GM20431 (cell line): ENCODE results near the gene TNPO1.
"Not testable (repeated sequence)": the region's sequence is repeated elsewhere in the genome, so short reads cannot be mapped to it uniquely, and the experiment has no call there.

Source experiments
- in situ Hi-C: fragments of 300-500 bp; cut with MseI, MboI; formaldehyde crosslinking; loops from one replicate; pipeline ENCODE4 v1.15.0; 2020; ENCODE audit warnings: low sequenced_read_pairs; ENCODE audit not compliant: unreplicated experiment

The TNPO1 gene

DNA sequence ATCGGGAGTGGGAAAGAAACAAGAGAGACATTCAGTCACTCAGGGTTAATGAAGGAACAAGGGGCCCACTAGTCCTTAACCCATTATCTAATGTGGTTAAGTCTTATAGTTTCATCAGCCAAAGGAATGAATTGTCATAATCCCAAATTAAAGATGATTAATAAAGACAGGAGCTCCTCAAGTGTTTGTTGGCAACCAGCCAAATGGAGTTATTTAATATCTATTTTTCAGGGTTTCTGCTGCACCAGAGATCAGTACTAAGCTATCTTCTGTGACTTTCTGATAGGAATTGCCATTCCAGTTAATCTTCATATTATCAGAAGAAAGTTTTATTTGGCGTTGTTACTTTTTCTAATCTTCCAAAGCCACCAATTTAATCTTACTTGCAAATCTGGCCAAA, 105.4 kb downstream of the TNPO1 start:
- in situ Hi-C loops = no loop called here

DNA sequence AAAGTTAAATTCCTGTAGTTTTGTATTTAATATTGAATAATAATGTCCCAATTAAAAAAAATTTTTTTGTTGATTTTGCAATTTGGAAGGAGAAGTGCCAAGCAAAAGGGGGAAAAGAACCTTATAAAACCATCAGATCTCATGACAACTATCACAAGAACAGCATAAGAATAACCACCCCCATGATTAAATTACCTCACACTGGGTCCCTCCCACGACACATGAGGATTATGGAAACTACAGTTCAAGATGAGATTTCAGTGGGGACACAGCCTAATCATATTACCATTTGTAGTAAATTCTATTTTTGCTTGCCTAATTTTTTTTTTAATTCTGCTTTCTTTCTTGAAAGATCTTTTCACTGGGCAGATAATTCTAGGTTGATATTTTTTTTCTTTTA, 106.0 kb downstream of the TNPO1 start:
- in situ Hi-C loops = no loop called here

DNA sequence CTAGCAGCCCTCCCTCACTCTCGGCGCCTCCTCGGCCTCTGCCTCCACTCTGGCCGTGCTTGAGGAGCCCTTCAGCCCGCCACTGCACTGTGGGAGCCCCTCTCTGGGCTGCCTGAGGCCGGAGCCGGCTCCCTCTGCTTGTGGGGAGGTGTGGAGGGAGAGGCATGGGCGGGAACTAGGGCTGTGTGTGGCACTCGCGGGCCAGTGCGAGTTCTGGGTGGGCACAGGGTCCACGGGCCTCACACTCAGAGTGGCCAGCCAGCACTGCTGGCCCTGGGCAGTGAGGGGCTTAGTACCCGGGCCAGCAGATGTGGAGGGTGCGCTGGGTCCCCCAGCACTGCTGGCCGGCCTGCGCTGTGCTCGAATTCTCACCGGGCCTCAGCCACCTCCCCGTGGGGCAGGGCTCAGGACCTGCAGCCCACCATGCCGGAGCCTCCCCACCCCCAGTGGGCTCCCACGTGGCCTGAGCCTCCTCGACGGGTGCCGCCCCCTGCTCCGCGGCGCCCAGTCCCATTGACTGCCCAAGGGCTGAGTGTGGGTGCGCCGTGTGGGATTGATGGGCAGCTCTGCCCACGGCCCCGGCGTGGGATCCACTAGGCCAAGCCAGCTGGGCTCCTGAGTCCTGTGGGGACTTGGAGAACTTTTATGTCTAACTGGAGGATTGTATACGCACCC, 109.0 kb downstream of the TNPO1 start:
- in situ Hi-C loops = no loop called here

DNA sequence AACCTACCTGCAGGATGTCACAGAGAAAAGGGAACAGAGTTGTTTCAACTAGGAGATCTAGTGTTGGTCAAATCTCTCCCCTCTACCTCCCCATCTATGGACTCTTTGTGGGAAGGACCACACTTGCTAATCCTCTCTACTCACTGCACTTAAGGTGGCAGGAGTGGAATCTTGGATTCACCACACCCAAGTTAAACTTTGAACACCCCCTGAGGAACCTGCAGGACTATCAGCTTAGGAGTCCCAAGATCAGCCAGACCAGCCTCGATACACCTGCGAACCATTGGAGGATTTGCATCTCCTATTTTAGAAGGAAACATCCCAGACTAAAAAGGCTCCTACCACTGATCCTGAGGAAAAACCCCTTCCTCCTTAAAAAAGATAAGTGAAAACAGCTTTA, 116.2 kb downstream of the TNPO1 start:
- in situ Hi-C loops = not testable (repeated sequence)

DNA sequence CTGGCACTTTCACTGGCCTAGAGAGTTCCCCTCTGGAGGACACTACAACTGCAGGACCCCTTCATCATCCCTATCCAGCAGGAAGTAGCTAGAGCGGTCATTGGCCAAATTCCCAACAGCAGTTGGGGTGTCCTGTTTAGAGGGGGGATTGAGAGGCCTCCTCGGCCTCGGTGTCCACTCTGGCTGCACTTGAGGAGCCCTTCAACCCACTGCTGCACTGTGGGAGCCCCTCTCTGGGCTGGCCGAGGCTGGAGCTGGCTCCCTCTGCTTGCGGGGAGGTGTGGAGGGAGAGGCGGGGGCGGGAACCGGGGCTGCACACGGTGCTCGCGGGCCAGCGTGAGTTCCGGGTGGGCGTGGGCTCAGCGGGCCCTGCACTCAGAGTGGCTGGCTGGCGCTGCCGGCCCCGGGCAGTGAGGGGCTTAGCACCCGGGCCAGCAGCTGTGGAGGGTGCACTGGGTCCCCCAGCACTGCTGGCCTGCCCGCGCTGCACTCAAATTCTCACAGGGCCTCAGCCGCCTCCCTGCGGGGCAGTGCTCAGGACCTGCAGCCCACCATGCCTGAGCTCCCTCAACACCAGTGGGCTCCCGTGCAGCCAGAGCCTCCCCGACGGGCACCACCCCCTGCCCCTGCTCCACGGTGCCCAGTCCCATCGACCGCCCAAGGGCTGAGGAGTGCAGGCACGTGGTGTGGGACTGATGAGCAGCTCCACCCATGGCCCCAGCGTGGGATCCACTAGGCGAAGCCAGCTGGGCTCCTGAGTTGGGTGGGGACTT, 118.7 kb downstream of the TNPO1 start:
- in situ Hi-C loops = not testable (repeated sequence)

DNA sequence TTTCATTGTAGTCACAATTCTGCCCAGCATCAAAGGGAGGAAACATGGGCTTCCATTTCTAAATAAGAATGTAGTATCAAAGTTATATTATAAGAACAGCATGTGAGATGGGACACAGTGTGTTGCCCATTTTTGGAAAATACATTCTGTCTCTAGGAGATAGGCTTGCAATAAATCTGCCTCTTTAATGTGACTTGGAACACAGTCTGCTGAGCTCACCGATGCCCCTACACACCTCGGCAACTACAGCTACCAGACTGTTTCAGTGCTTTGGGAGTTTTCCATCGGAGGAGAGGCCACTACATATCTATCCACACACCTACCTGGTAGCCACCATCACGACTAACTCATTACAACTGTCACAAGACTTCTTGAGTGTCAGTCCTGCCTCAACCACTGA, 120.4 kb downstream of the TNPO1 start:
- in situ Hi-C loops = no loop called here

DNA sequence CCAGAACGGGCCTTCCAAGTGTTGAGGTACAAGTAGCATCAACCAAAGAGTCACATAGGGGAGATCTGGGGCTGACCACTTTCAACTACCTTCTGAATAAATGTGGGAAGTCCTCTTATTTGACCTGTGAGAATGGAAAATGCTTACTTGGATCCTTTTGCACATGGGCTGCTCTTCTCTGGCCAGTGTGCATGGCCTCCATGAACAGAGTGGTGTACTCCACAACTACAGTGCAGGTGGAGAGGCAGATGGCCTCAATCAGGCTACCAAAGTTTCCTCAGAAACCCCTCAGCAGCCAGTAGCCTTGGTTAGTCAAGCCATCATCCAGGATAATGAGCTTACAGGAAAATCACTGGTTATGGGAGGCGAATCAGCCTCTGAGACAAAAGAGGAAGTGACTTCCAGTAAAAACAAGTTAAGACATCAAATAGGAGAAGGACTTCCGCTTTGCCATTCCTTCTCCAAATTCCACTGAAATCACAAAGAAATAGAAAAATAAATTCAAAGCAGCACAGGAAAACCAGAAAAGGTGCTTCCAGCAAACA, 121.1 kb downstream of the TNPO1 start:
- in situ Hi-C loops = no loop called here

DNA sequence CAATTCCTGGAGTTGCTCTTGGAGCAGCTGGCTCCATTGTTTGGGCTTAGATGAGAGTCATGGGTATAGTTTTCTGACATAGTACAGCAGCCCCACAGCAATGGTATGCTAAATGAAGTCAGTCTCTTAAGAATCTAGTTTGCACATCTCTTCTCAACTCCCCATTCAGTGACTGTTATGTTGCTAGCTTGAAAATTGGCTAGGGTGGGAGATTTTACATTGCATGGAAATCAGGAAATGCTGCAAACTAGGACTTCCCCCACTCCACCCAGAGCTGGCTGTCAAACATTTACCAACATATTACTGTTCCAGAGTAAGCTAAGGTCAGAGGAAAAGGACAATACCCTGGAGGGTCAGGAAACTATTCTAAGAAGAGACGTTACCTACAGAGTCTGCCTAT, 121.7 kb downstream of the TNPO1 start:
- in situ Hi-C loops = no loop called here

DNA sequence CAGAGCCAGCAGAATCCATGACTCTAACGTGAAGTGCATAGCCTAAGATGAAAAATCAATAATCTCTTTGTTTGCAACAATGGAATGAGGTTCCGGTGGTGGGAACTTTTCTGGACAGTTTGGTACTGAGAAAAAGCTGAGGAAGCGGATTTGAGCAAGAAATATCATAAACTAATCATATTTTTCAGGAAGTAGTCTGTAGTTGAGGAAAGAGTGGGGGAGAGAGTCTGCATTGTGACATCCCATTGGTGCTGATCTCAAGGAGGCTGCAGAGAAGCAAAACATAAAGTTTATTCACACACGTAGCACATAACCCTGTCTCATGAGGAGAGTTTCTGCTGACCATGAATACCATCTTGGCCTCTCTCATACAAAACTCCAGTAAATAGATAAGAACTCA, 123.6 kb downstream of the TNPO1 start:
- in situ Hi-C loops = no loop called here

DNA sequence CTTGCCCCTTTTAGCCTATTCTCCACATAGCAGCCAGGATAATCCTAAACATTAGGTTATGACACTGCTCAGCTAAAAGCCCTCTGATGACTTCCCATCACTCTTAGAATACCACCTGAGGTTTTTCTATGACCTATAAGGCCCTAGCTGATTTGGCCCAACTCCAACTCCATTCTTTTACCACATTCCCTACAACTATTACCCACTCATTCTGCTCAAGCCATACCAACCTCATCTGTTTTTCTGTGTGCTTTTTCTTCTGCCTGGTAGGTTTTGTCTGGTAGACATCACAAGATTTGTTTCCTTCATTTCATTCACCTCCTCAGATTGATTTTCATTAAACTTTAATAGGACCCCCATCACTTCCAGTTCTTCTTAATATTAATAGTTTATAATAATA, 126.8 kb downstream of the TNPO1 start:
- in situ Hi-C loops = no loop called here

DNA sequence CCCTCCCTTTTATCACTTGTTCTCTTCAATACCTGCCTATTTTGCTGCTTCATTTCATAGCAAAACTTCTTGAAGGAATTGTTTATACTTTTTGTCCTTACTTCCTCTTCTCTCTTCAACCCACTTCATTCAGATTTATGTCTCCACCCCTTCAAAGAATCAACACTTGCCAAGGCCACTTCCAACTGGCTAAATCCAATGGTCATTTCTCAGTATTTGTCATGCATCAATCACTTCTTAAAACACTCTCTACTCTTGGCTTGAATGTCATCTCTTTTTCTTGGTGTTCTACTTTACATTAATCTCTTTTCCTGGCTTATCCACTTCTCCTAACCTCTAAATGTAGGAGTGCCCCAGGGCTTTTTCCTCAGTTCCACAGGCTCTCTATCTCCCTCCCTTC, 131.0 kb downstream of the TNPO1 start:
- in situ Hi-C loops = no loop called here

DNA sequence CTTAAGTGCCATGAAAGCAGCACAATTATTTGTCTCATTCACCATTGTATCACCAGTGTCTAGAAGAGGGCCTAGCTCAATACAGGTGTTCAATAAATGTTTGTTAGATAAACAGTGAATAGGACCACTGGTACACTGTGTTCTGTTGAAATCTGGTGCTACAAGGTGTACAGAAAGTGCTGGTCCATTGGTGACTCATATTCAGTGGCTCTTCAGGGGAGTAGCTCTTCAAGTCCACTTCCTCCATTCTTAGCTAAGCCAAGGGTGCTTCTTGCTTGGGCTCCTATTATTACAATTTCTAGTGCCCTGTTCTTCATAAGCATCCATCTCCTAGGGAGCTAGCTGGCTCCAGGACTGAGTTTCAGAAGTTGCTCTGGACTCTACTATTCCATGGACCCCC, 133.0 kb downstream of the TNPO1 start:
- in situ Hi-C loops = no loop called here

DNA sequence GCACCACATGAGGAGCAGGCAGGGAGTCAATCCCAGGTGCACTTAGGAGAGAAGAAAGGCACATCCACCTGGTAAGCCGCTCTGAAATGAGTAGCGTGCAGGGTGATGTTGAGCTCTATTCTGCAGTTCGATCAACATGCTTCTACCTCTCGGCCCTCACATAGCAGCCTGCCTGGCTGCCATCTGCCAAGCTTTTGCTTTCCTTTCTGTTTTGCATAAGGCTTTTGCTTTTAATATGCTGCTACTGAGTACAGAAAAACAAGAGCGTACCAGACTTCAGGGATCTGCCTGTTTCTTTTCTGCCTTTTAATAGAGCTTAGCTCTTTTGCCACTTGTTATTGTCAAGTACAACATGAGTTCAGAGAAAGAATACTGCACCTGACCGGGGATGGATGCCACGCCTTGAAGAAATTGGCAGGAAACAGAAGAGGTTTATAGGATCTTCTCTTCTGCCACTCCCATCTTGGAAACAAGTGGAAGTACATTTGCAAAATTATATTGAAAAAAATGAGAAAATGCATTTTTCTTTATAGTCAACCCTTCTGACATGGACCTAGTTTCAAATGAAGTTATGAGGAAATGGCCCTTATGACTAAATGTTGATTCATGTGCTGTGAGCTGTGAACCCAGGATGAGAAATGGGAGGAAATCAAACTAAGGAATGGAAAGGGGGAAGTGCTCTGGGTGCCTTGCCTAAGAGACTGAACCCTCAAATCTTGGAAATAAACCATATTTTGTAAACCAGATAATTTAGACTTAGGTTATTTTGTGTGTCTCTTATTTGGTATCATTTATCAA, 135.4 kb downstream of the TNPO1 start:
- in situ Hi-C loops = no loop called here

DNA sequence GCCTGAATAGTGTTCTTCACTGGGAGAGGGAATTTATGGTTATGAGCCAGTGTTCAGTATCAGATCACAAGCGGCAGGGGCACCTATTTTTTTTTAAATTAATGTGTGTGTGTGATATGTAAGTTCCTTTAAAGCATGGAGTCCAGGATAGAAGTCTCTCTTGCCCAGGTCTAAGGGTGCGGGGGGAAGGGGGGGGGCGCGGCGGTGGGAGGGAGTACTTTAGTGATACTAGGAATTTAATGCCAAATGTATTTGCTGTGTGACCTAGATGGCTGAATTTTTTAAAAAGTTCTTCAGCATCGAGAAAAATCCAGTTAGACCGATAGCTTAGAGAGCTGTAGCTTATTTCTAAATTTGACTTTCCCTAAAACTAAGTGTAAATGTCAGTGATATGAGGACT, 137.9 kb downstream of the TNPO1 start:
- in situ Hi-C loops = no loop called here

DNA sequence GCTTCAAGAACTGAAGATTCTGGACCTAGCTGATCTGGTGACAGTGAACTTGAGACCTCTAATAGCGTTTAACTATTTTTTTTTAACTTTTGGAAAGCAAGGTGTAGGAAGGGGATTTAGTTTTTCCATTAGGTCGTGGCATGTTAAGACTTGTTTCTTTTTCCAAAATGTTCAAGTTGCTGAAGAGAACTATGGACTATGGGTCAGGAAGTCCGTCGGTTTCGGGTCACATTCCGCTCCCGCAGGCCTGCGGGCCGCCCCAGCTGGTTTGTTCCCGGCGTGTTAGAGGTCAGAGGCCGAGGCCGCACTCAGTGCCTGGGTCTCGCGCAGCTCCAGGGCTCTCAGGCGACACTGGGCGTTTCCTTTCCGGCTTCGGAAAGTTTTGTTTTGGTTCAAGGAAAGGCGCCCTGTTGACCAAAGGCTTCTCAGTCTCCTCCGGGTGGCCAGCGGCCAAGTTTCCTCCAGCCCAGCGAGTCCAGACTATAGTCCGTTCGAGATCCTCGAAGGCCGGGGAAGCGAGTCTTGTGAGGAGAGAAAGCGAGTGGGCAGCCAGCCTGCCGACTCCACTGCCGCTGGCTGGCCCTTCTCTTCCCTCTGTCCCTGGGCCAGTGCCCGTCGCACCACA, 138.8 kb downstream of the TNPO1 start:
- in situ Hi-C loops = no loop called here

DNA sequence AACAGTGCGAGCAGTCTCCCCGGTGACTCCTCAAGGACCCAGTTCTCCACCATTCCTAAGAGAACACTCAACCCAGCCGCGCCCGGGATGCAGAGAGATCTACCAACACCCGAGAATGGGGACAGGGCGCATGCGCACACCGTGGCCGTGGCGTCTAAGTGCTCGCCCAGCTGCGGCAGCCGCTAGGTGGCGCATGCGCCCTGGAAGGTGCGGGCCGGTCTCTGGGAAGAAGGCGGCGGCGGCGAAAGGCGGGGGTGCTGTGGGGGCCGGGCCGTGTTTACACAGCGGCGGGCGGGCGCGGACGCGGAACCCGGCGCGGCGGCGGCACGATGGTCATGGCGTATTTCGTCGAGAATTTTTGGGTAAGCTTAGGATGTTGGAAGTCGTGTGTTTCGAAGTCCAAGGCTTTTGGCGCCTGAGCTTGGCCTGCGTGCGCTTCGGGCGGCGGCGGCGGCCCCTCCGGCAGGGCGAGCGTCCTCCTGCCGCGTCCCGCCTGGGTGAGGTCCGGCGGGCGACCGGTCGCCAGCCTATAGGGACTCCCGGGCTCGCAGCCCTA, 139.4 kb downstream of the TNPO1 start, which contains the start of gene FCHO2:
TSS of gene FCHO2 (plus strand) at position 274 of the 556 bp plus-strand sequence. CDS start at position 330, 56 bp downstream.
- in situ Hi-C loops = no loop called here

DNA sequence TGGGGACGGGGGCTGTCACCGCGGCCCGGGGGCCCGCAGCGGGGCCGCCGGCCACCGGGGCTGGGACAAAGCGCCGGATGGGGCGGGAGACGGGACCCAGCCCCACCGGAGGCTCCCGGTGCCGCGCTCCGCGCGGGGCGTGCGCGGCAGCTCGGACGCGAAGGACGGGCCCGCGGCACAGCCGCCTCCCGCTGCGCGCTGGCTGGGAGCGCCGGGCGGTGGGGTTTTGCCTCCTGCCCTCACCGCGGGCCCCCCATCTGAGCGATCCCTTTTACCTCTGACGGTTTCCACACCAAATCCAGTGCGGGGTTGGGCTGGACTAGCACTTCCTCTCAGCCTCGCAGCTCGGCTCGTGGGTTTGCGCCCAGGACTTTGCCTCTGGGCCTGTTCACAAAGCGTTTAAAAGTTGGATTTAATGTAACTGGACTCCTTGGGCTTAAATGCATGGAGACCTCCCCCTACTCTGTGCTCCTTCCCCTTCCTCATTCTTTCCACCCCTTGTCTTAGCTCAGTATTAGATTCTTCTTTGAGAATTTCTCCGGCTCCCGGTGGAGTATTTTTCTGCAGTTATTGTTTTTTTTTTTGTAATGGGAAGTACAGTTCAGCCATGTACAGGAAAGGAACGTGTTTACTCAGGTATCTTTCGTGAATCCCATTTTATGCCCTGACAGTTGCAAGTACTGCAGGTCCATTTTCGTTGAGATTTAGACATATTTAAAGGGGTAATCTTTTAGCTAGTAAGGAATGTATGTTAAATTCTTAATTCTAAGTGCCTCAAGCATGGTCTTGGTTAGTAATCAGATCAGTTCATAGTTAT, 140.1 kb downstream of the TNPO1 start:
- in situ Hi-C loops = no loop called here

DNA sequence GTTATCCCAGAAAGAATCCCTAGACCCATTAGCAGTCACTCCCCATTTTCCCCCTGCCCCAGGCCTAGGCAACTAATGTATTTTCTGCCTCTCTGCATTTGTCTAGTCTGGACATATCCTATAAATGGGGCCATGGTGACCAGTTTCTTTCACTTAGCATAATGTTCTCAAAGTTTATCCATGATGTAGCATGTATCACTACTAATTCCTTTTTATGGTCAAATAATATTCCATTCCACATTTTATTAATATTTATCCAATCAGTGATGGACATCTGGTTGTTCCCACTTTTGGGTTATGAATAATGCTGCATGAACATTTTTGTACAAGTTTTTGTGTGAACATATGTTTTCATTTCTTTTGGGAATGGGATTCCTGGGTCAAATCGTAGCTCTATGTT, 140.9 kb downstream of the TNPO1 start:
- in situ Hi-C loops = no loop called here

DNA sequence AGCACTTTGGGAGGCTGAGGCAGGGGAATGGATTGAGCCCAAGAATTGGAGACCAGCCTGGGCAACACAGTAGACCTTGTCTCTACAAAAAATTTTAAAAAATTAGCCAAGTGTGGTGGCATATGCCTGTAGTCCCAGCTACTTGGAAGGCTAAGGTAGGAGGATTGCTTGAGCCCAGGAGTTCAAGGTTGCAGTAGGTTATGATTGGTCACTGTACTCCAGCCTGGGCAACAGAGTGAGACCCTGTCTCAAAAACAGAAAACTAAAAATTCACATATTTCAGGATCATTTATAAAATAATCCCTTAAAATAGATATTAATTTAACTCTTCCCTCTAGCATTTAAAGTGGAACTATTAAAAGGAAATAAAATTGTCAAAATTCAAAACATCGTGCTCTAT, 142.8 kb downstream of the TNPO1 start:
- in situ Hi-C loops = no loop called here
